Measurements from ENCODE around the gene SERTAD3.

SERTAD3 gene

DNA sequence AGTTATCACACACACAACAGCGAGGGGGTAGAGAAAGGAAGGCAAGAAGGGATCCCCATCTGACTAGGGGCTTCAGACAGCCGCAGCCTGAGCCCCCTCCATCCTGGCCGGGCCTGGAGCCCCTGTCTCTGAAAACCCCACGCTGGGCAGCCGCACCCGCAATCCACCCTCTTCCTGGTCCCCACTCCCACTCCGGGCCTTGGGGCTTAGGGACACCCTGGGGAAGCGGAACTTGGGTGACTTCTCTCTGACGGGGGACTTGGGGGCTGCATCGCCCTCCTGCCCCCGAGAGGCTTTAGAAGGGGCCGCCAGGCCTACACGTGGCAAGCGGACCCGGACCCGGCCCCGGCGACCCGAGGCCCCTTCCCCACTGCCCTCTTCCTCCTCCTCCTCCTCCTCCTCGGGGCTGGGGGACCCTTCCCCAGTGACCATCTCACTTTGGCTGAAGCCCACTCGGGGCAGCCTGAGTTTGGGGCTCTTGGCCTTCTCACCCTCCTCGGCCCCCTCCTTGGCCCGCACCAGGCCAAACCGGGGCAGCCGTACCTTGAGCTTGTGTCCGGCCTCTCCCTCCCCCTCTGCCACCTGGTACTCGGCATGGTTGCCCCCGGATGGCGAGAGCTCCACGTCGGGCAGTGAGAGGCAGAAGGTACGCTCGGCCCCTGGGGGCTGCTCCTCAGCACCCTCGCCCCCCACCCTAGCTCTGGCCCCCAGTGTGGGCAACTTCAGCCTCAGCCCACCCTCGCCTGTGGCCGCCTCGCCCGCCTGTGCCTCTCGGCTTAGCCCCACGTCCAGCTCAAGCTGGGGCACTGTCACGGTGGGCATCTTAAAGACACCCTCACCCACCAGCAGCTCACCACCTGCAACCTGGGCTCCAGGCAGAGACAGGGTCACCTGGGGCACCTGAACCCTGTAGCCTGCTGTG is 50.0 kb downstream of the SERTAD3 start:
- intact Hi-C loops (cut with DNase I): no loop called here

DNA sequence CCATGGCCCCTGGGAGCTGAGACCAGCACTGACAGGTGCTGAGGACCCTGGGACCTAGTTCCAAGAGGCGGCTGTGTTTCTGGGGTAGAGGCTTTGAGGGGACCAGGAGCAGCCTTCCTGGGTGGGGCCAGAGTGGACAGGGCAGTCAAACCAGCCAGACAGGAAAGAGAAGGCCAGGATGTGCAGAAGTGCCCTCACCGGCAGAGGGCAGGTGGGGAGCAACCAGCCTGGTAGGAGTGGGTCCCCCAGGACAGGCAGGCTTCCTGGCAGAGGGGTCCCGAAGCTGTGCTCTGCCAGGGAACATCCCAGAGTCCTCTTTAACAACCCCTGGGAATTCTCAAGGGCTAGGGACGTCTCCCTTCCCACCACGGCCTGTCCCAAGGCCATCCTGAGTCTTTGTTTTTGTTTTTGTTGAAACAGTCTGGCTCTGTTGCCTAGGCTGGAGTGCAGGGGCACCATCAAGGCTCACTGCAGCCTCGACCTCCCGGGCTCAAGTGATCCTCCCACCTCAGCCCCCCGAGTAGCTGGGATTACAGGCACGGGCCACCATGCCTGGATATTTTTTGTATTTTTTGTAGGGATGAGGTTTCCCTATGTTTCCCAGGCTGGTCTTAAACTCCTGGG is 51.1 kb downstream of the SERTAD3 start:
- DNase-seq: no peak
- intact Hi-C loops (cut with DNase I): no loop called here

More for the DNA sequence above, 50.0 kb downstream of the SERTAD3 start:
- no peak for DNase-seq

DNA sequence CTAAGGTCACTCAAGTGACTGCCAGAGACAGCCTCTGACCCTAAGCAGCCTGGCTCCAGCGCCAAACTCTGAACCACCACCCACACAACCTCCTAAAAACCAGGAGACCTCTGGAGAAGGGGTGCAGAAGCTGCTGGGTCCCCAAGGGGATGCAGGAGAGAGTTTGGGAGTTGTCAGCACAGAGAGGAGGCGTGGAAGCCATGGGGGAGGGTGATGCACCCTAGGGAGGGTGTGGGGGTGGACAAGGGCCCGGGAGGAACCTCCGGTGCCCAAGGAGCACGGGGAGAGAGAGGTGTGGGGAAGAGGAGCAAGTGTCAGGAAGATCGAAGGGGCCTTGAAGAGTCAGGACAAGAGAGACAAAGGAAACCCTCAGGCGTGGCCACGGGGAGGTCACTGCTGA is 52.0 kb downstream of the SERTAD3 start:
- peak in 1 of 42 donors; percentile 33 for DNase-seq
- intact Hi-C loops (cut with DNase I): no loop called here

Measured in head of caudate nucleus (tissue), 42 donors.